LNCAP (cell line): ENCODE data around the gene MT1H.

Experiments used
- CTCF ChIP-seq: fragments of 450-650 bp; IDR thresholded peaks from 2 replicates; pipeline ENCODE4 v1.5.1; 2017; ENCODE audit warnings: mild to moderate bottlenecking

Gene MT1H

GRCh38 chr16:56649820-56650219 lies 19.8 kb upstream of the MT1H start:
- no peak for TF ChIP-seq CTCF

GRCh38 chr16:56651586-56651985 lies 18.0 kb upstream of the MT1H start, which contains the start of gene MT1B:
Gene MT1B, plus strand, starts transcription at chr16:56651886. Its CDS starts 68 bp downstream, at chr16:56651954.
- TF ChIP-seq CTCF: no peak

GRCh38 chr16:56652600-56652999 lies 17.0 kb upstream of the MT1H start:
- TF ChIP-seq CTCF: no peak

GRCh38 chr16:56653218-56653617 lies 16.4 kb upstream of the MT1H start:
- no peak for TF ChIP-seq CTCF

- no peak for TF ChIP-seq CTCF
These were observed 11.9 kb upstream of the MT1H start, which contains the start of gene MT1F for GRCh38 chr16:56657555-56658326. Gene MT1F, plus strand, starts transcription at chr16:56657959. Its CDS starts 100 bp downstream, at chr16:56658059.

GRCh38 chr16:56658327-56658875 lies 11.2 kb upstream of the MT1H start:
- TF ChIP-seq CTCF: no peak

GRCh38 chr16:56662357-56663354 lies 7.0 kb upstream of the MT1H start:
- no peak for TF ChIP-seq CTCF
